Measurements from ENCODE around the gene CHST11.

Gene CHST11

GRCh38 chr12:104694161-104694560, 237.4 kb downstream of the CHST11 start:
- TF ChIP-seq, protein P1, sequence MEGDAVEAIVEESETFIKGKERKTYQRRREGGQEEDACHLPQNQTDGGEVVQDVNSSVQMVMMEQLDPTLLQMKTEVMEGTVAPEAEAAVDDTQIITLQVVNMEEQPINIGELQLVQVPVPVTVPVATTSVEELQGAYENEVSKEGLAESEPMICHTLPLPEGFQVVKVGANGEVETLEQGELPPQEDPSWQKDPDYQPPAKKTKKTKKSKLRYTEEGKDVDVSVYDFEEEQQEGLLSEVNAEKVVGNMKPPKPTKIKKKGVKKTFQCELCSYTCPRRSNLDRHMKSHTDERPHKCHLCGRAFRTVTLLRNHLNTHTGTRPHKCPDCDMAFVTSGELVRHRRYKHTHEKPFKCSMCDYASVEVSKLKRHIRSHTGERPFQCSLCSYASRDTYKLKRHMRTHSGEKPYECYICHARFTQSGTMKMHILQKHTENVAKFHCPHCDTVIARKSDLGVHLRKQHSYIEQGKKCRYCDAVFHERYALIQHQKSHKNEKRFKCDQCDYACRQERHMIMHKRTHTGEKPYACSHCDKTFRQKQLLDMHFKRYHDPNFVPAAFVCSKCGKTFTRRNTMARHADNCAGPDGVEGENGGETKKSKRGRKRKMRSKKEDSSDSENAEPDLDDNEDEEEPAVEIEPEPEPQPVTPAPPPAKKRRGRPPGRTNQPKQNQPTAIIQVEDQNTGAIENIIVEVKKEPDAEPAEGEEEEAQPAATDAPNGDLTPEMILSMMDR (IDR thresholded peaks at IDR 0.05; ENCODE audit: control insufficient read depth, extremely low read depth, insufficient read depth): no peak
- no peak overlapping the region for H3K4me3 ChIP-seq (ENCODE audit: low read depth, low read length)
- DNase-seq (ENCODE audit: low read depth): no peak

- H3K4me3 ChIP-seq (ENCODE audit: low read depth, low read length): no peak overlapping the region
- DNase-seq (ENCODE audit: low read depth): no peak
- TF ChIP-seq, protein P1 (IDR thresholded peaks at IDR 0.05; ENCODE audit: control insufficient read depth, extremely low read depth, insufficient read depth): no peak
Measured at GRCh38 chr12:104694711-104695110, 238.0 kb downstream of the CHST11 start.

GRCh38 chr12:104695453-104696148, 238.9 kb downstream of the CHST11 start:
- no peak for DNase-seq (ENCODE audit: low read depth)
- no peak overlapping the region for H3K4me3 ChIP-seq (ENCODE audit: low read depth, low read length)
- TF ChIP-seq, protein P1 (IDR thresholded peaks at IDR 0.05; ENCODE audit: control insufficient read depth, extremely low read depth, insufficient read depth): no peak

GRCh38 chr12:104697186-104697585, 240.4 kb downstream of the CHST11 start:
- TF ChIP-seq, protein P1 (IDR thresholded peaks at IDR 0.05; ENCODE audit: control insufficient read depth, extremely low read depth, insufficient read depth): no peak
- H3K4me3 ChIP-seq (ENCODE audit: low read depth, low read length): no peak overlapping the region
- no peak for DNase-seq (ENCODE audit: low read depth)

- TF ChIP-seq, protein P1 (IDR thresholded peaks at IDR 0.05; ENCODE audit: control insufficient read depth, extremely low read depth, insufficient read depth): no peak
- no peak overlapping the region for H3K4me3 ChIP-seq (ENCODE audit: low read depth, low read length)
- DNase-seq (ENCODE audit: low read depth): no peak
Measured at GRCh38 chr12:104698871-104699270, 242.1 kb downstream of the CHST11 start.

- H3K4me3 ChIP-seq (ENCODE audit: low read depth, low read length): no peak overlapping the region
- TF ChIP-seq, protein P1 (IDR thresholded peaks at IDR 0.05; ENCODE audit: control insufficient read depth, extremely low read depth, insufficient read depth): no peak
- DNase-seq (ENCODE audit: low read depth): no peak
Measured at GRCh38 chr12:104699489-104700190, 242.9 kb downstream of the CHST11 start.
